Ovary (tissue), 3 donors: ENCODE results near the gene RNF128.

Experiments
- CTCF ChIP-seq, 3 donors: fragments of 450-650 bp in 2 of 3; fragments of 200-600 bp in 1 of 3; IDR thresholded peaks; one replicate each; pipeline versions ENCODE4 v1.5.1 to v1.8.0; 2016 to 2022; ENCODE audit warnings: antibody characterized with exemption in 3 of 3, mild to moderate bottlenecking in 1 of 3
- POLR2A ChIP-seq: fragments of 450-650 bp; IDR thresholded peaks from one replicate; pipeline ENCODE4 v1.6.1; 2017; ENCODE audit warnings: antibody characterized with exemption, mild to moderate bottlenecking, moderate library complexity
- donor health status: DM: no; HTN: no; CAD: no.

- TF ChIP-seq POLR2A, result no peak
- TF ChIP-seq CTCF (IDR thresholded peaks at IDR 0.05), result no peak
Measured at GRCh38 chrX:106728337-106728736, 1.8 kb downstream of the RNF128 start.
